ENCODE measurements around the gene CENPV.

Gene CENPV

GRCh38 chr17:16319969-16320368 is 33.3 kb downstream of the CENPV start:
- Histone ChIP-seq H4K20me1 (ENCODE audit: insufficient read depth, low read length) (no peaks in the 10 kb centered on the region), H3K9me3 (ENCODE audit: low read length) (no peaks in the 10 kb centered on the region), H3K27me3 (ENCODE audit: insufficient read depth, low read length) (no peaks in the 10 kb centered on the region), H3F3A (ENCODE audit: insufficient read depth, low read length) (no peaks in the 10 kb centered on the region), H3K36me3 (ENCODE audit: insufficient read depth, low read length) (peaks cover 6% of the 10 kb centered on the region), H3K9ac (ENCODE audit: low read length) (no peak overlapping the region), H2AFZ (ENCODE audit: low read length) (no peak overlapping the region), H3K9me2 (ENCODE audit: low read depth, low read length) (no peaks in the 10 kb centered on the region), H3K79me2 (ENCODE audit: insufficient read depth, low read length) (no peaks in the 10 kb centered on the region), H3K4me1 (ENCODE audit: insufficient read depth, low read length, severe bottlenecking) (no peaks in the 10 kb centered on the region), H3K4me2 (ENCODE audit: low read length) (no peak overlapping the region), H3K27ac (ENCODE audit: low read depth, low read length, poor library complexity, severe bottlenecking) (no peak overlapping the region), H3K4me3 (ENCODE audit: low read depth, low read length, poor library complexity, severe bottlenecking) (no peak overlapping the region)
- no peak for TF ChIP-seq EZH2 (IDR thresholded peaks at IDR 0.05; ENCODE audit: borderline replicate concordance, low read length)
- TF ChIP-seq CTCF (IDR thresholded peaks at IDR 0.05; ENCODE audit: low read length), result no peak

GRCh38 chr17:16314859-16315258 is 38.4 kb downstream of the CENPV start:
- H3K9me3 ChIP-seq (ENCODE audit: low read length), result no peaks in the 10 kb centered on the region
- H2AFZ ChIP-seq (ENCODE audit: low read length), result no peak overlapping the region
- no peak overlapping the region for H3K4me3 ChIP-seq (ENCODE audit: low read depth, low read length, poor library complexity, severe bottlenecking)
- TF ChIP-seq EZH2 (IDR thresholded peaks at IDR 0.05; ENCODE audit: borderline replicate concordance, low read length), result no peak
- no peak for TF ChIP-seq CTCF (IDR thresholded peaks at IDR 0.05; ENCODE audit: low read length)
- H3K9ac ChIP-seq (ENCODE audit: low read length), result no peak overlapping the region
- H3K4me1 ChIP-seq (ENCODE audit: insufficient read depth, low read length, severe bottlenecking), result no peaks in the 10 kb centered on the region
- H3K27me3 ChIP-seq (ENCODE audit: insufficient read depth, low read length), result no peaks in the 10 kb centered on the region
- no peaks in the 10 kb centered on the region; the same call in 1 of the 2 replicates for H3K36me3 ChIP-seq (ENCODE audit: insufficient read depth, low read length)
- H3K79me2 ChIP-seq (ENCODE audit: insufficient read depth, low read length), result no peaks in the 10 kb centered on the region
- no peaks in the 10 kb centered on the region for H4K20me1 ChIP-seq (ENCODE audit: insufficient read depth, low read length)
- no peak overlapping the region for H3K27ac ChIP-seq (ENCODE audit: low read depth, low read length, poor library complexity, severe bottlenecking)
- H3K4me2 ChIP-seq (ENCODE audit: low read length), result no peak overlapping the region
- no peaks in the 10 kb centered on the region for H3F3A ChIP-seq (ENCODE audit: insufficient read depth, low read length)
- H3K9me2 ChIP-seq (ENCODE audit: low read depth, low read length), result no peaks in the 10 kb centered on the region

GRCh38 chr17:16314189-16314588 is 39.1 kb downstream of the CENPV start:
- no peaks in the 10 kb centered on the region for H3K4me1 ChIP-seq (ENCODE audit: insufficient read depth, low read length, severe bottlenecking)
- no peak overlapping the region for H2AFZ ChIP-seq (ENCODE audit: low read length)
- H3K9me2 ChIP-seq (ENCODE audit: low read depth, low read length), result no peaks in the 10 kb centered on the region
- no peak overlapping the region for H3K9ac ChIP-seq (ENCODE audit: low read length)
- H4K20me1 ChIP-seq (ENCODE audit: insufficient read depth, low read length), result no peaks in the 10 kb centered on the region
- H3K27ac ChIP-seq (ENCODE audit: low read depth, low read length, poor library complexity, severe bottlenecking), result no peak overlapping the region
- no peaks in the 10 kb centered on the region; the same call in 1 of the 2 replicates for H3K36me3 ChIP-seq (ENCODE audit: insufficient read depth, low read length)
- H3K4me2 ChIP-seq (ENCODE audit: low read length), result no peak overlapping the region
- H3K27me3 ChIP-seq (ENCODE audit: insufficient read depth, low read length), result no peaks in the 10 kb centered on the region
- no peaks in the 10 kb centered on the region for H3F3A ChIP-seq (ENCODE audit: insufficient read depth, low read length)
- H3K9me3 ChIP-seq (ENCODE audit: low read length), result no peaks in the 10 kb centered on the region
- no peaks in the 10 kb centered on the region for H3K79me2 ChIP-seq (ENCODE audit: insufficient read depth, low read length)
- no peak for TF ChIP-seq CTCF (IDR thresholded peaks at IDR 0.05; ENCODE audit: low read length)
- no peak for TF ChIP-seq EZH2 (IDR thresholded peaks at IDR 0.05; ENCODE audit: borderline replicate concordance, low read length)
- H3K4me3 ChIP-seq (ENCODE audit: low read depth, low read length, poor library complexity, severe bottlenecking), result no peak overlapping the region
